Posterior cingulate gyrus (tissue), 11 donors: ENCODE results near the gene FSCN2.

Source experiments
- DNase-seq, 10 donors: peaks; one replicate each; pipeline versions ENCODE4 v3.0.0 to v3.0.0-alpha.2; 2020 to 2021; ENCODE audit warnings: mixed read lengths in 3 of 10
- intact Hi-C: fragments of 100-400 bp; cut with DNase I; formaldehyde crosslinking; loops from one replicate; pipeline ENCODE4 v1.15.1; 2023

Gene FSCN2

DNA sequence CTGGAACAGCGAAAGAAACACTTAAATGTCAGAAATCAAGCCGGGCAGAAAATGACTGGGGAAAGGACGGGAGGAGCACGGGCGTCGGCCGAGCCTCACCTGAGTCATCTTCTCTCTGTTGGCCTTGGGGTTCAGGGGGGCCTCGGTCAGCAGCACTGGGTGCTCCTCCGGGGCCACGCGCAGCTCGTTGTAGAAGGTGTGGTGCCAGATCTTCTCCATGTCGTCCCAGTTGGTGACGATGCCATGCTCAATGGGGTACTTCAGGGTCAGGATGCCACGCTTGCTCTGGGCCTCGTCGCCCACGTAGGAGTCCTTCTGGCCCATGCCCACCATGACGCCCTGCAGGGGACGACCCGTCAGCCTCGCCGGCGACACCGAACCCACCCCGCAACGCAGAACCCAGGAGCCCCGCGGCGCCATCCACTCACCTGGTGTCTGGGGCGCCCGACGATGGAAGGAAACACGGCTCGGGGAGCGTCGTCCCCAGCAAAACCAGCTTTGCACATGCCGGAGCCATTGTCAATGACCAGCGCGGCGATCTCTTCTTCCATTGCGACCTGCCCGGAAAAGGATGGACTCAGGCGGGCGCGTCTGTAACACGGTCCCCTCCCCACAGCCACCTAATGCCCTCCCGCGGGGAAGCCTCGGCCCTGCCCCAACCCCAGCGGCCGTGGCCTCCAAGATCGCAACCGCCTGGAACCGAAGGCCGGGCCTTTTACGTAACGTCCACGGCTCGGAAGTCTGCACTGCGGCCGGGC is 16.2 kb upstream of the FSCN2 start:
- DNase-seq = peak in 3 of 10 donors; percentile 67 to 86 (median 78)

DNA sequence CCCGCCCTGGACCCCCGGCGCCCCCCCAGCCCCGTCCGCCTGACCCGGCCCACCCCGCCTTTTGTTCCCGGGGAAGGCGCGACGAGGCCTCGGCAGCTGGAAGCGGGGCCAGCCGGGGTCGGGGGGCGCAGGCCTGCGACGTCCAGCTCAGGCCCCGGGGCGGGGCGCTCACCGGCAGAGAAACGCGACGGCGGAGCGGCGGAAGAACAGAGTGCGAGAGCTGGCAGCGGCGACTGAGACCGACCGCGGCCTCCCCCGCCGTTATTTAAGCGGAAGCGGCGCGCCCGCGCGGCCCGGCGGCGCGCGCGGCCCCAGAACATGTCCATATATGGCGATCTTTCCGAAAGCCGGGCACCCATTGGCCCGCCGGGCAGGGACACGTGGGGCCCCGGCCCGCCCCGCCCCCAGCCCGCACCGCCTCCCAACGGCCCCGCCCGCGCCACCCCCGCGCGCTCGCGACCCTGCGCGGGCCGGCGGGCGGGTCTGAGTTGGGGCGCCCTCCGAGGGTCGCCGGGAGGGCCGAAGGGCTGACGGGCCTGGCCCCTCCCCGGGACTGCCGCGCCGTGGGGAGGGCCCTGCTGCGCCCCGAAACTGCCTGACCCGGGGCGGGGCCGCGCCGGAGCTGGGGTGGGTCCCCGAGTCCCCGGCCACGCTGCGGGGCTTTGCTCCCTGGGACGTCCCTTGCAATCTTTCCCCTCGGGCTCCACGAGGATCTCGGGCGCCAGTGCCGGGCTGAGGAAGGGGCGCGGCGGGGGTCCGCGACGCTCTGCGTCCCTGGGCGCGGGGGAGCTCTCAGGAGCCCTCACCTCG is 15.4 kb upstream of the FSCN2 start, which contains the start of gene ACTG1:
Gene ACTG1, minus strand, starts transcription at position 238 of the 810 bp plus-strand sequence. CDS start 445 bp downstream, outside the sequence.
- DNase-seq = peak; percentile 82 to 99 (median 92)
- intact Hi-C loops = loop anchor here (5.0 kb wide), 1 partner anchor 40 kb away; the partner anchor contains the start of gene FAAP100

More for the DNA sequence above, 16.2 kb upstream of the FSCN2 start:
- intact Hi-C loops = loop anchor here (5.0 kb wide), 1 partner anchor 40 kb away; the partner anchor contains the start of gene FAAP100

DNA sequence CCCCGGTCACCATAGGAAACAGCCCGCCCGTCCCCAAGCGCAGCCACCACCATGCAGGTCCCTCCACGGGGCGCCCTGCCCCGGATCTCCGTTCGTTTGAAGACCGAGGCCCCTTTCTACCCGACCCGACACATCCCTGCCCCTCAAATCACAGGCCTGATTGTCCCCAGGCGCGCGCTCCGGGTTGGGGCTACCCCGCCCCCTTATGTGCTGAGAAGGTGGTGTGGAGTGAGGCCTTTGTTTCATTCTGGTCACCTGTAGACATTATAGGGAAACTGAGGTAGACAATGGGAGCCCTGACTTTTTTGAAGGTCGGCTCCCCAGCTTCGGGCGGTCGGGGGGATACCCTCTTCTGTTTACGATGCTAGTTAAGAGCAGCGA is 14.8 kb upstream of the FSCN2 start:
- intact Hi-C loops = loop anchor here (5.0 kb wide), 1 partner anchor 39 kb away; the partner anchor contains the start of gene FAAP100
- DNase-seq = peak in 8 of 10 donors; percentile 45 to 94 (median 59)

DNA sequence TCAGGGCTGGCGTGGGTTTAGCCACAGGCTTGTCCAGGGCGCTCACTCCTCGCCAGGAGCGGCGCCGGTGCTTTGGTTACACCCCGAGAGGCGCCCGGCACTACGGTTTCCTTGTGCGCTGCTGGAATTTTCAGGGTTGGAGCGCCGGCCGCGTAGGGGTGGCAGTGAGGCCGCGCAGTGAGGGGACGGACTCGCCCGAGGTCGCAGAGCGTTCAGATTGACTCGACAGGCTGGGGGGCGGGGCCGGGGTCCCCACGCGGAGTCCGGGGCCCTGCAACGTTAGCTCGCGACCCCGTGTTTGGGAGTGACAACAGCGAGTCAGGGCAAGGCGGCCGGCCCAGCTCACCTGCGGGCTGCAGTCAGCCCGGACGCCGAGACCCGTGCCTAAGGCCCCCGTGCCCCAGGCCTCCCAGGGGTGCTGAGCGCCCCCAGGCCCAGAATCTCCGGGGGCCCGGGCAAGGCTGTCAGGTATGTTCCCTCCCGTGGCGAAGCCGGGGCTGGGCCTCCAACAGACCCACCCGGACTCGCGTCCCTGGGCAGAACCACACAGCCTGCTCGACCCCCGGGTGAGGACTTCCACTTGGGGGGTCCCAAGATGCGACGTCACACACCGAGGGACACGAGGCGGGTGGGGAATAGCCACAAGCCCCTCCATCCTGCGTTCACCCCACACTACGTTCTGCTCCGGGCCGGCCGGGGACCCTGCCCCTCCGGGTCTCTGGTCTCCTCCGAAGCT is 14.3 kb upstream of the FSCN2 start:
- DNase-seq = peak; percentile 33 to 93 (median 58)
- intact Hi-C loops = loop anchor here (5.0 kb wide), 1 partner anchor 38 kb away; the partner anchor contains the start of gene FAAP100

DNA sequence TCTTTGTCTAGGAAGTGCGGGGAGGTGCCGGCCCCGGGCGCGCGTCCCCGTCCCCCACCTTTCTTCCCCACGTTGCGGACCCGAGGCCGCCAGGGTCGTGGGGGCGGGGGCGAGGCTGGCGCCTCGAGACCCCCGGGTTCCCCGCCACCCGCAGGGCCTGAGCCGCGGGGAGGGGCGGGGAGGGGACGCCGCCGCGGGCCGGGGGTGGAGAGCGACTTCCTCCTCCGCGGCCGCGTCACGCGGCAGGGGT is 13.8 kb upstream of the FSCN2 start:
- no peak for DNase-seq
- intact Hi-C loops = loop anchor here (5.0 kb wide), 1 partner anchor 38 kb away; the partner anchor contains the start of gene FAAP100

DNA sequence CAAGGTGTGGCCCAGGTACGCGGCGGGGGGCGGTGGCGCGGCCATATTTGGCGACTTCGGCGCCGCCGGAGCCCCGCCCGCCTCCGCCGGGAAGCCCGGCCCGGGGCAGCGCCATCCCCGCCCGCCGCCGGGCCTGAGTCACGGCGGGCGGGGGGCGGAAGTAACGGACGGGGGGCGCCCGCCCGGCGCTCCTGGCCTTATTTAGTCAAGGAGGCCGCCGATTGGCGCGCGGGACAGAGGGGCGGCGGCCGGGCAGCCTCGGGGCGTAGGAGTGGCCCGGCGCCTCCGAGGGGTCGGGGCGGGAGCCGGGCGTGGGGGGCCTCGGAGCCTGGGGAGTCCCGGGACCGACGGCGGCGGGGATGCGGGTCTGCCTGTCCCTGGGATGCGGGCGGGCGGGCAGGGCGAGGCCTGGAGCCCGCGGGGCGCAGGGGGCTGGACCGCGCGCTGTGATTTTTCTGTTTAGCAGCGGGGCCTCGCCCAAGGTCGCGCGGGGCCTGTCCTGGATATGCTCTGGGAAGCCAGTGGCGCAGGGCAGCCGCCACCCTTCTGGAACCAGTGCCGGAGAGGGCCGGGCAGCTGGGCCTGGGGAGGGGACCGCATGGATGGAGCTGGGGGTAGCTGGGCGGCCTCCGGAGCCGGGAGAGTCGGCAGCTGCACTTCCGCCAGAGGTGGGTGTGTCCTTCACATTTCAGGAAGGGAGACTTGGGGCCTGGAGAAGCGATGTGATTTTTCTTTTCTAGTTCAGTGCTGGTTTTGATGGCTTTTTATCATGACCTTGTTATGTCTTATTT is 13.2 kb upstream of the FSCN2 start:
- intact Hi-C loops = loop anchor here (5.0 kb wide), 1 partner anchor 37 kb away; the partner anchor contains the start of gene FAAP100
- DNase-seq = peak in 8 of 10 donors; percentile 40 to 90 (median 50)

DNA sequence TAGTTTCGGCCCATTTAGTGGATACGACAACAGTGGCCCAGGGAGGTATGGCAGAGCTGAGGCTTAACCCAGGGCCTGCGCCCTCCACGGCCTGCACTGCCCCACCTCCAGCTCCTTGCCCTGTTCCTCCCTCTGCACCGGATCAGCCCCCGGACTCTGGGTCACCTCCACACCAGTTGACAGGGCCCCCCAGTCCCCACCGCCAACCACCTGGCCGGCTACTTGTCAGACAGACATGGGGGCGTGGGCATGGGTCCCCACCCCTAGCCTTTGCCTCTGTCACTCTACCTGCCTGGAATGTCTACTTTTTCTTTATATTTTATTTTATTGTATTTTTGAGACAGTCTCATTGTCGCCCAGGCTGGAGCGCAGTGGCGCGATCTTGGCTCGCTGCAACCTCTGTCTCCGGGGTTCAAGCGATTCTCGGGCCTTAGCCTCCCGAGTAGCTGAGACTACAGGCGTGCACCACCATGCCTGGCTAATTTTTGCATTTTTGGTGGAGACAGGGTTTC is 12.6 kb upstream of the FSCN2 start:
- DNase-seq = peak in 3 of 10 donors; percentile 52 to 81 (median 74)
- intact Hi-C loops = no loop called here

DNA sequence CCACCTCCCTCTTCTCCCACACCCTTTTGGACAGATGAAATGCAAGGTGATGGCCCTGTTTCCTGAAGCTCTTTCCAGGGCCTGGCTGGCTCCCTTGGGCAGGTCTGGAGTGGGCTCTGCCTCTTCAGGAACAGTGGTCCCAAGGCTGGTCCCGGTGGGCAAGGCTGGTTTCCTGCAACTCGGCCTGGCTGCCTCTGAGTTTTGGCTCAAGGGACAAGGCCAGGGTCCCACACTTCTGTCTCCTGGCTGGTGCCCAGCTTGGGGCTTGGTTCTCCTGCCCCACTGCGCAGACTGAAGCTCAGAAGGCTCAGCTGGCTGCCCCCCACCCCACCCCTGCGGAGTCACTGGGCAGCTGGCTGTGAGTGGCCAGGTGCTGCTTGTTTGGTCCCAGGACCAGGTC is 11.7 kb upstream of the FSCN2 start:
- DNase-seq = peak in 3 of 10 donors; percentile 56 to 84 (median 82)
- intact Hi-C loops = no loop called here

DNA sequence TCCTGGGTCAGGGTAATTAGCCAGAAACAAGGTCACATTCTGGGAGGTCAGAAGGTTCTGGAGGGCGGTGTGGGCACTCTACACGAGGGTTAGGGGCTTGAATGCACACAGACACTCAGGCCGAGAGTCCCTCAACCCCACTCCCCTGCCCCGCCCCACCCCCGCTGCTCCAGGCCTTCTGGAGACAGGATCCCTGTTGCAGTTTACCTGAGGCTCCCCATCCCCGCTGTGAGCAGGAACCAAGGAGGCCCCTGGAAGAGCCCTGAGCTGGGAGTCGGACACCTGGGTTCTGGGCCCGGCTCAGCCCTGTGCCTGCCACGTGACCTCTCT is 11.2 kb upstream of the FSCN2 start:
- intact Hi-C loops = no loop called here
- DNase-seq = no peak

DNA sequence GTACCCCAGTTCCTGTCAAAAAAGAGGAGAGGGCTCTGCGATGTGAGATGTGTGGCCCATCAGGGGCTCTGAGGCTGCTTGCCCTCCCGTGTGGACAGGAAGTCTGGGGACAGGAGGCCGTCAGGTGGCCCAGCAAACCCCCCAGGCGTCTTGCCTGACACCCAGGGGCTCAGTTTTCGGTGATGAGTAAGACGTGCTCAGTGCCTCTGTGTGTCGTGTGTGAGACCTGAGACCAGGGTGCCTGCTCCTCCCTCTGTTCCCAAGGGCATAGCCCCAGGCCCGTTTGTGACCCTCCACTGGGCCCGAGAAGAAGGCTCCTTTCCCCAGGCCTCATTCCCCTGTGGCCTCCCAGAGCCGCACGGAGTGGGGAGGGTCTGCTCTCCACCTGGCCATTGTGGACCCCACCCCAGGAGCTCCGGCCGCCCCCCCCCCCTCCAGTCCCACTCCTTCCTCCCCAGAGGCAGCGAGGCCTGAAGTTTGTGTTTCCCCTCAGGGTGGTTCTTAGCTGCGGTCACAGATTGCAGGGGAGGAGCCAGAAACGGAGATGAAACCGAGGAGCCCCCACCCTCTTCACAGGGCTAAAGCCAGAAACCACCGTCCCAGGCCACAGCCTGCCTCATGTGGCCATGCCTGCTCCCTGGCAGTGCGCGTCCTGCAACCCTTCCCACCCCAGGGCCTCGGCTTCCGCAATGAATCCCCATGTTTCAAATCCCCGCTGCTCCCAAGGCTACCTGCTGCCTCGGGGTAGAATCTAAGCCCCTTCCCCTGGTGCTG is 10.7 kb upstream of the FSCN2 start:
- peak in 3 of 10 donors; percentile 3 to 67 (median 55) for DNase-seq
- intact Hi-C loops = no loop called here

DNA sequence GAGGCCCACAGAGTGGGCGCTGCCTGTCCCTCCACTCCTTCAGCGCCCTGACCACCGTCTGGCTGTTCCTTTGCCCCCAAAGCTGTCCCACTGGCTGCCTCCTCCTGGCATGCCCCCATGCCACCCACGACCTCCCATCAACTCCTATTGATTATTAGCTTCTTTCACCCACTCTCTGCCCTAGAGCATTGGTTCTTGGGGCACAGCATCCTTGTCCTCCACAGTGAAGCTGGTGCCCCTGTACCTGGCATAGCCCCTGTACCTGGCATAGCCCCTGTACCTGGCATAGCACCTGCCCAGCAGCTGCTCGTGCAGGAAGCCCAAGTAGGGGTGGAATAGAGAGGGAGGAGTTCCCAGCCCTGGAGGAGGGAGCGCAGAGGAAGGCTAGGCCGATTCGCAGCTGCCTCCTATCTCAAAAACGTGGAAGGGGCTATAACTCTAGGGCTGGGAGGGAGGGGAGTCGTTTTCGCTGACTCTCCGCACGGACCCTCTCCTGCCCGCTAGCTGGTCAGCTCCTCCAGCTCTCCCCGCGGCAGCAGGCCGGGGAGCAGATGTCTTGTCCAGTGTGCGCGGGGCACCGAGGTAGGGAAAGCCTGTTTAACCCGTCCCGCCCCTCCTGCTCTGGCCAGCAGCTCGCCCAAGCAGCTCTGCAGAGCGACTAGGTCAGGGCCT is 9.9 kb upstream of the FSCN2 start:
- intact Hi-C loops = no loop called here
- DNase-seq = peak in 1 of 10 donors; percentile 62

DNA sequence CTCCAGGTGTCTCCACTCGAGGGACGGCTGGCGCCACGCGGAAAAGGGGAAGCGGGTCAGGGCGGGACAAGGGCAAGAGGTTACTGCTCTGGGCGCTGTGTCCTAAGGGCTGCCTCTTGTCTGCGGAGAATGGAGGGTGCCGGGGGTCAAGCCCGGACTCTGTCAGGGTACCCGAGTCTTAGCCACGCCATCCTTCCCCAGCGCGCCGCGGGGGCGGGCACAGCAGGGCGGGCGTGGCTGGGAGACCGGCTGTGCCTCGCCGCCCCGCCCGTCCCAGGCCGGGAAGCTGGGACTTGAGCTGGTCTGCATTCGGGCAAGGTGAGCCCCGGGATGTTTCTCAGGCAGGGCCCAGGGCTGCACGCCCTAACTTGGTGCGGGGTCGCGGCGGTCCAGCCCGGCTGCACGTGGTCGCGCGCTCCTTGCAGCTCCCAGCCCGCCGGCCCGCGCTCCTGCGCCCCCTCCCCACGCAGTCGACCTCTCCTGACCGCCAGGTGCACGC is 9.3 kb upstream of the FSCN2 start:
- intact Hi-C loops = no loop called here
- peak in 3 of 10 donors; percentile 65 to 84 (median 82) for DNase-seq

DNA sequence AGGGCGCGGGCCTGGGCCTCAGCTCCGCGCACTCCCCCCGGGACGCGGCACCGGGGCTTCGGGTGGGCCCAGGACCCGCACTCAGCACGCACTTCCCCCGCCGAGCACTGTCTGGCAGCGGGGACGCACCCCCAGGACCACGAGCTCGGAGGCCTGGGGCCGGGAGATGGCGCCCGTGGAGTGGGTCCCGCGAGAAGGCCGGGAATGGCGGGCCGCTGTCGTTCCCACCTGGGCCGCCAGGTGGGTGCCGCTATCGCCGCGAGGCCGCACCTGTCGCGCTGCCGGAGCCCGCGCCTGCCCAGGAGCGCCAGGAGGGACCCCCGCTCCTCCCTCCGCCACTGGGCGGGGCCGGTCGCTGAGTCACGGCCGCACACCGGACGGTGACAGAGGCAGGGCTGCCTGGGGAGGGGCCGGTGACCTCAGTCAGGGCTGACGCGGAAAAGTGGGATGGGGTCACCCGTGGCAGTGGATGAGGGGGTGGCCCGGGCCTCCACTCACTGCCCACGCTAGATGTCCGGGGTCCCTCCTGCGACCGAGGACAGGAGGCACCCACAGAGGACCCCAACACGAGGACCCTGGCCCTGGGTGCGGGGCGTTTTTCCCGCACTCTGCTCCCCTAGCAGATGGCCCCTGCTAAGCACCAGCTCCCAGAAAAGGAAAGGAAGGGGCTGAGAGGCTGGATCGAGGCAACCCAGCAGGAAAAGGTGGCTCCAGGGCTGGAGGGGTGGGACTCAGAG is 8.7 kb upstream of the FSCN2 start:
- intact Hi-C loops = no loop called here
- peak in 1 of 10 donors; percentile 66 for DNase-seq

DNA sequence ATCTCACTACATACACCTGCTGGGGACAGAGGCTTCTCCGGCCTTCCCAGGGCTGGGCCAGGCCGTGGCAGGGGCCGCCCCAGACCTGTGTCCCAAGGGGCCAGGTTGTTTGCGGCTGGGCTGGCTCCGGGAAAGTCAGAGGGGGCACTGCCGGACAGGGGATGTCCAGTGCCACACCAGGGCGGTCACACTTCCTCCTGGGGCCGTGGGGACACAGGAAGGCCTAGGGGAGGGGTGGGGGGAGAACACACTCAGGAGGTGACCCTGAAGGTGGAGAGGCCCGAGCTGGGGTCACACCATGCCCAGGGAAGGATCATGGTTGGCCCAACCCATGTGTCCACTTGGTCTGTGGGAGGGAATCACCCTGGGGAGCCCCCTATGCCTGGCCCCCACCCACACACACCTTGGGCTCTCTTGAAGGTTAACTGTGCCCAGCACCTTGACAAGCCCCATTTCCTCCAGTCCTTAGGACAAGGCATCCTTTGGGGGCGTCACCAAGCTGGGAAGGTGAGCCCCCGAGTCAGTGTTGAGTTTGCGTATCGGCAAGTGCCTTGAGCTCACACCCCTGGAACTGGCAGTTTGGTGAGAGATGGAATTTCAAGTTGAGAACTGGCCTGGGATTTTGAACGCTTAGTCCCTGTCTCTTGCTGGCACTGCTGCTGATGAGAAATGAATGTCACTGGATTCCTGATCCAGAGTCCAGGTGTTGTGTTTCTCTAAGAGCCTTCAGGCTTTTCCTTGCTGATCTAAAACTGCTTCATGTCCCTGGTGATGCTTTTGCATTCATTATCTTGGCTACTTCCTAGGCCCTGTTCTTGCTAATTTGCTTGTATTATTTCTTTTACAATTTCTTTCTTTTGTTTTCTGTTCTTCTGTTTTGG is 7.9 kb upstream of the FSCN2 start:
- intact Hi-C loops = no loop called here
- DNase-seq = peak in 2 of 10 donors; percentile 66 to 76

DNA sequence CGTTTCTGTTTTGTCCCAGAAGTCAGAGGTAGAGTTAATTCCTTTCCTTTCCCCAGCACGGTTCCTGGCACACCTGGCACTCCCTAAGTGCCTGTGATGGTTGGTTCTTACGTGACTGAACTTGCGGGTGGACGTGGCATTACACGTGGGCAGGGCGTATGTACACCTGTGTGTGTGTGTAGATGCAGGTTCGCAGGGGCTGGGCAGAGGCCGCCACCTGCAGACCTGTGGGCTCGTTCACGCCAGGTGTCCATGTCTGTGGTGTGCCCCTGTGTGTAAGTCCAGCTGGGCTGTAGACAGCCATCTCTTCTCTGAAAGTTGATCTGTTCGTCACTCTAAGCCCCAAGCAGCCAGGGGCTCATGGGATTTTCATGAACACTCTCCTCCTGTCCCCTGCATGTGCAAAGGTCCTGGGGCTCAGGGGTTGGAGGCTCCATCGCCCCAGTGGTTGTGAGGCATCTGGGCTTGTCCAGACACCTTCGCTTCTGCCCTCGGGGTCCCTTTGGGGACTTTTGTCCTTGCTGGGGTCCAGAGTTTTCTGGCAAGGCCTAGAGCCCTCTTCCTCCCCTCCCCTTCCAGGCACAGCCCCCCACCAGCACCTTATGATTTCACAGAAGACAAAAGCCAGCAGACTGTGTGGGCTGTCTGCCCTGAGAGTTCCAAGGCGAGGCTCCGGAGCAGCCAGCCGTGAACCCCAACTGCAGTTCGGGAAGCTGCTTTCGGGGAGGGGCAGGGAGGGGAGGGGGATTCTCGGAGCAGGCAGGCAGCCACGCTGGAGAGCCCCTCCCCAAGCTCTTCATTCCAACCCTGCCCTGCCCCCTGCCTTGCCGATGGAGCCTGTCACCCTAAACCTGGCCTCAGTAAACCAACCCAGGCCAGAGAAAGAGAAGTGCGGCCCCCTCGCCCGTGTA is 5.4 kb upstream of the FSCN2 start:
- intact Hi-C loops = no loop called here
- DNase-seq = peak in 2 of 10 donors; percentile 39 to 84
